GM15510 (cell line): ENCODE results near the gene CCL21.

Source experiments
- POLR2A ChIP-seq: IDR thresholded peaks from 3 replicates; pipeline ENCODE4 v1.6.1; 2011; ENCODE audit warnings: borderline replicate concordance; ENCODE audit not compliant: insufficient read length; ENCODE audit errors: extremely low read depth

The CCL21 gene

GRCh38 chr9:34664281-34665066 lies 45.5 kb downstream of the CCL21 start:
- no peak for TF ChIP-seq POLR2A

GRCh38 chr9:34663303-34663605 lies 46.7 kb downstream of the CCL21 start:
- no peak for TF ChIP-seq POLR2A

- TF ChIP-seq POLR2A: no peak
Measured at GRCh38 chr9:34662526-34663302, 47.2 kb downstream of the CCL21 start, which contains the start of gene CCL27. CCL27 (minus strand) TSS chr9:34662657; CDS start chr9:34662633, 24 bp downstream.

GRCh38 chr9:34659592-34660253 lies 50.2 kb downstream of the CCL21 start:
- no peak for TF ChIP-seq POLR2A
